Measurements from ENCODE around the gene NTNG1. TPM values are rescaled to one million over a fixed set of nuclear protein-coding genes. Genes with fewer than 3 reads are reported as not detected.

Gene NTNG1
- total RNA-seq, 1 donor from 2014 or later, result 8.1 TPM

DNA sequence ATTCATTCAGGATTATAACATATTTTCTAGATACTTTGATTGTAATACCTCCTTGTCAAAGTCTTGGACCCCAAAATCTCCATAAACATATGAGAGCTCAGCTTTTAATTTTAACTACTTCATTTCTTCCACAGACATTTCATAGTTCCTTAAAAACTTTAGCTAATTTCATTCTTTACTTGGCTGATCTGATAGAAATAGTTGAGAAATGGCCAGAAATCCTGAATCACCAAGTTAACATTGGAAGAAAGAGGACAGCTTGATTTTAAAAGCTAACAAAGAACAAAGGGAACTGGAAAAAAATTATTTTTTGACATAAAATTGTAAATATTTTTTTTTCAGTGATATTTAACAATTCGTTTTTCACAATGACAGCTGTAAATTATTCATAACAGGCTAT lies 216.5 kb downstream of the NTNG1 start:
- no peaks in the 10 kb centered on the region for H3K27me3 Mint-ChIP-seq (ENCODE audit: low read depth, unreplicated experiment)
- Histone ChIP-seq H3K4me2 (ENCODE audit: low read length) (no peak overlapping the region), H3K9ac (ENCODE audit: low read length) (no peak overlapping the region), H3K36me3 (ENCODE audit: insufficient read depth, low read length) (no peaks in the 10 kb centered on the region), H3K27me3 (ENCODE audit: insufficient read depth, low read length) (no peaks in the 10 kb centered on the region), H4K20me1 (ENCODE audit: insufficient read depth, low read length) (no peaks in the 10 kb centered on the region), H3K27ac (ENCODE audit: low read depth, low read length) (no peak overlapping the region), H3K4me3 (ENCODE audit: insufficient read depth, low read depth, low read length) (no peak overlapping the region), H3K4me1 (ENCODE audit: insufficient read depth, low read length) (no peaks in the 10 kb centered on the region), H2AFZ (ENCODE audit: low read depth, low read length) (no peak overlapping the region), H3K9me3 (ENCODE audit: insufficient read depth, low read depth, low read length) (no peaks in the 10 kb centered on the region), H3K79me2 (ENCODE audit: insufficient read depth, low read length) (no peaks in the 10 kb centered on the region)
- H3K36me3 Mint-ChIP-seq (ENCODE audit: low read depth, unreplicated experiment), result no peaks in the 10 kb centered on the region
- FAIRE-seq, result no peak
- no peak overlapping the region for H3K27ac Mint-ChIP-seq (ENCODE audit: unreplicated experiment)
- no peak overlapping the region for H3K4me3 Mint-ChIP-seq (ENCODE audit: unreplicated experiment)
- DNase-seq (ENCODE audit: low read depth), result peak; percentile 57
- no peaks in the 10 kb centered on the region for H3K4me1 Mint-ChIP-seq (ENCODE audit: low read depth, unreplicated experiment)
- no peaks in the 10 kb centered on the region for H3K9me3 Mint-ChIP-seq (ENCODE audit: unreplicated experiment)
- TF ChIP-seq EZH2 (IDR thresholded peaks at IDR 0.05; ENCODE audit: insufficient read depth, low read length), result no peak
- TF ChIP-seq, protein P1, sequence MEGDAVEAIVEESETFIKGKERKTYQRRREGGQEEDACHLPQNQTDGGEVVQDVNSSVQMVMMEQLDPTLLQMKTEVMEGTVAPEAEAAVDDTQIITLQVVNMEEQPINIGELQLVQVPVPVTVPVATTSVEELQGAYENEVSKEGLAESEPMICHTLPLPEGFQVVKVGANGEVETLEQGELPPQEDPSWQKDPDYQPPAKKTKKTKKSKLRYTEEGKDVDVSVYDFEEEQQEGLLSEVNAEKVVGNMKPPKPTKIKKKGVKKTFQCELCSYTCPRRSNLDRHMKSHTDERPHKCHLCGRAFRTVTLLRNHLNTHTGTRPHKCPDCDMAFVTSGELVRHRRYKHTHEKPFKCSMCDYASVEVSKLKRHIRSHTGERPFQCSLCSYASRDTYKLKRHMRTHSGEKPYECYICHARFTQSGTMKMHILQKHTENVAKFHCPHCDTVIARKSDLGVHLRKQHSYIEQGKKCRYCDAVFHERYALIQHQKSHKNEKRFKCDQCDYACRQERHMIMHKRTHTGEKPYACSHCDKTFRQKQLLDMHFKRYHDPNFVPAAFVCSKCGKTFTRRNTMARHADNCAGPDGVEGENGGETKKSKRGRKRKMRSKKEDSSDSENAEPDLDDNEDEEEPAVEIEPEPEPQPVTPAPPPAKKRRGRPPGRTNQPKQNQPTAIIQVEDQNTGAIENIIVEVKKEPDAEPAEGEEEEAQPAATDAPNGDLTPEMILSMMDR (IDR thresholded peaks at IDR 0.05; ENCODE audit: insufficient read depth, low read depth, low read length), result no peak

DNA sequence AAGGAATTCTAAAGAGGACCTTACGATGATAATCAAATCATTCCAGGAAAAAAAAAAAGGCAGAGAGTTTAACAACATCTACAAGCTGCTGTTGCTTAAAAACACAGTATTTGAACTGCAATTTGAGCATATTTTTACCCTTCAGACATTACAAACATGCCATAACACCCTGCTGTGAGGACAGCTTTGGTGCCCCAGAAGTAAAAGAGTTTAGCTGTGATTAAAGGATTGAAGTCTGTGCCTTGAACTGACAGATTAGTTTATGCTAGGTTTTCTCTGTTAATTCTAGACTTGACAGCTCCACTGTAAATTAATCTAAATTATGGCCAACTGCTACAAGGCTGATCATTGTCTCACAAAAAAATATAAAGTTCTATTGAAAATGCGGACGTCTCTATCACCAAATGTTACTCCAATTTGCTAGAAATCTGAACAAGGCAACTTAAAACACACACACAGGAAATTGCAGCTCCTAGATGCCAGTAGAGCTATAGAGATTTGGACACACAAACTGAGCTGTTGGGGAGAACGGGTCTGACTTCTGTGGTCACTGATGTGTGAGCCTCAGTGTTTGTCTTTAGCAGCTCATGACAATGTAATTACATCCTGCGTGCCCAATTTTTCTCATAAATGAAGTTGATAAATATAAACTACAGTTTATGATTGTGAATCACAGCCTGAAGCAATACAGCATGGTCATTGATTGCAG lies 217.9 kb downstream of the NTNG1 start:
- peak; percentile 5 for FAIRE-seq
- H3K9me3 Mint-ChIP-seq (ENCODE audit: unreplicated experiment), result no peaks in the 10 kb centered on the region
- no peaks in the 10 kb centered on the region for H3K79me2 ChIP-seq (ENCODE audit: insufficient read depth, low read length)
- no peak overlapping the region for H2AFZ ChIP-seq (ENCODE audit: low read depth, low read length)
- no peak overlapping the region for H3K4me2 ChIP-seq (ENCODE audit: low read length)
- H3K4me1 ChIP-seq (ENCODE audit: insufficient read depth, low read length), result no peaks in the 10 kb centered on the region
- no peaks in the 10 kb centered on the region for H3K4me1 Mint-ChIP-seq (ENCODE audit: low read depth, unreplicated experiment)
- H3K9me3 ChIP-seq (ENCODE audit: insufficient read depth, low read depth, low read length), result no peaks in the 10 kb centered on the region
- TF ChIP-seq, protein P1 (IDR thresholded peaks at IDR 0.05; ENCODE audit: insufficient read depth, low read depth, low read length), result no peak
- TF ChIP-seq EZH2 (IDR thresholded peaks at IDR 0.05; ENCODE audit: insufficient read depth, low read length), result no peak
- H3K27ac Mint-ChIP-seq (ENCODE audit: unreplicated experiment), result no peak overlapping the region
- no peaks in the 10 kb centered on the region for H4K20me1 ChIP-seq (ENCODE audit: insufficient read depth, low read length)
- no peaks in the 10 kb centered on the region for H3K27me3 Mint-ChIP-seq (ENCODE audit: low read depth, unreplicated experiment)
- DNase-seq (ENCODE audit: low read depth), result no peak
- no peaks in the 10 kb centered on the region for H3K36me3 Mint-ChIP-seq (ENCODE audit: low read depth, unreplicated experiment)
- no peaks in the 10 kb centered on the region for H3K36me3 ChIP-seq (ENCODE audit: insufficient read depth, low read length)
- no peak overlapping the region for H3K27ac ChIP-seq (ENCODE audit: low read depth, low read length)
- no peak overlapping the region for H3K4me3 ChIP-seq (ENCODE audit: insufficient read depth, low read depth, low read length)
- no peak overlapping the region for H3K9ac ChIP-seq (ENCODE audit: low read length)
- H3K27me3 ChIP-seq (ENCODE audit: insufficient read depth, low read length), result no peaks in the 10 kb centered on the region
- H3K4me3 Mint-ChIP-seq (ENCODE audit: unreplicated experiment), result no peak overlapping the region
